ENCODE measurements around the gene C1QL1. TPM values are rescaled to one million over a fixed set of nuclear protein-coding genes. Genes with fewer than 3 reads are reported as not detected.

The C1QL1 gene
- total and polyA plus RNA-seq, 2 of the 13 experiments (the other 11 are each of a cell fraction or from before 2014, with no cell fraction given) = 0.11 TPM

GRCh38 chr17:44981221-44981968 lies 13.3 kb upstream of the C1QL1 start (continued):
- TF ChIP-seq, protein P1, sequence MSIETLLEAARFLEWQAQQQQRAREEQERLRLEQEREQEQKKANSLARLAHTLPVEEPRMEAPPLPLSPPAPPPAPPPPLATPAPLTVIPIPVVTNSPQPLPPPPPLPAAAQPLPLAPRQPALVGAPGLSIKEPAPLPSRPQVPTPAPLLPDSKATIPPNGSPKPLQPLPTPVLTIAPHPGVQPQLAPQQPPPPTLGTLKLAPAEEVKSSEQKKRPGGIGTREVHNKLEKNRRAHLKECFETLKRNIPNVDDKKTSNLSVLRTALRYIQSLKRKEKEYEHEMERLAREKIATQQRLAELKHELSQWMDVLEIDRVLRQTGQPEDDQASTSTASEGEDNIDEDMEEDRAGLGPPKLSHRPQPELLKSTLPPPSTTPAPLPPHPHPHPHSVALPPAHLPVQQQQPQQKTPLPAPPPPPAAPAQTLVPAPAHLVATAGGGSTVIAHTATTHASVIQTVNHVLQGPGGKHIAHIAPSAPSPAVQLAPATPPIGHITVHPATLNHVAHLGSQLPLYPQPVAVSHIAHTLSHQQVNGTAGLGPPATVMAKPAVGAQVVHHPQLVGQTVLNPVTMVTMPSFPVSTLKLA (IDR thresholded peaks at IDR 0.05) = no peak
- TF ChIP-seq ZBTB43 (CRISPR knock-in tag; conservative IDR thresholded peaks at IDR 0.05) = no peak
- no peak for TF ChIP-seq SNAPC5 (CRISPR knock-in tag; IDR thresholded peaks at IDR 0.05; ENCODE audit: borderline replicate concordance)
- peak; percentile 28 for TF ChIP-seq FOXJ3 (CRISPR knock-in tag; IDR thresholded peaks at IDR 0.05; ENCODE audit: borderline replicate concordance)
- TF ChIP-seq MAFG (CRISPR knock-in tag; IDR thresholded peaks at IDR 0.05) = no peak
- TF ChIP-seq MATR3 (CRISPR knock-in tag; IDR thresholded peaks at IDR 0.05) = no peak
- no peak; the same call in 1 of the 2 replicates for TF ChIP-seq FOXO1 (CRISPR knock-in tag; IDR thresholded peaks at IDR 0.05)
- no peak for TF ChIP-seq GTF3A (CRISPR knock-in tag; conservative IDR thresholded peaks at IDR 0.05)
- no peak for TF ChIP-seq ZNF678 (CRISPR knock-in tag; IDR thresholded peaks at IDR 0.05)
- TF ChIP-seq, protein P2, sequence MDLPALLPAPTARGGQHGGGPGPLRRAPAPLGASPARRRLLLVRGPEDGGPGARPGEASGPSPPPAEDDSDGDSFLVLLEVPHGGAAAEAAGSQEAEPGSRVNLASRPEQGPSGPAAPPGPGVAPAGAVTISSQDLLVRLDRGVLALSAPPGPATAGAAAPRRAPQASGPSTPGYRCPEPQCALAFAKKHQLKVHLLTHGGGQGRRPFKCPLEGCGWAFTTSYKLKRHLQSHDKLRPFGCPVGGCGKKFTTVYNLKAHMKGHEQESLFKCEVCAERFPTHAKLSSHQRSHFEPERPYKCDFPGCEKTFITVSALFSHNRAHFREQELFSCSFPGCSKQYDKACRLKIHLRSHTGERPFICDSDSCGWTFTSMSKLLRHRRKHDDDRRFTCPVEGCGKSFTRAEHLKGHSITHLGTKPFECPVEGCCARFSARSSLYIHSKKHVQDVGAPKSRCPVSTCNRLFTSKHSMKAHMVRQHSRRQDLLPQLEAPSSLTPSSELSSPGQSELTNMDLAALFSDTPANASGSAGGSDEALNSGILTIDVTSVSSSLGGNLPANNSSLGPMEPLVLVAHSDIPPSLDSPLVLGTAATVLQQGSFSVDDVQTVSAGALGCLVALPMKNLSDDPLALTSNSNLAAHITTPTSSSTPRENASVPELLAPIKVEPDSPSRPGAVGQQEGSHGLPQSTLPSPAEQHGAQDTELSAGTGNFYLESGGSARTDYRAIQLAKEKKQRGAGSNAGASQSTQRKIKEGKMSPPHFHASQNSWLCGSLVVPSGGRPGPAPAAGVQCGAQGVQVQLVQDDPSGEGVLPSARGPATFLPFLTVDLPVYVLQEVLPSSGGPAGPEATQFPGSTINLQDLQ (CRISPR knock-in tag; IDR thresholded peaks at IDR 0.05) = no peak
- TF ChIP-seq ZNF768 (CRISPR knock-in tag; IDR thresholded peaks at IDR 0.05) = no peak
- no peak for TF ChIP-seq NR1H2 (CRISPR knock-in tag; IDR thresholded peaks at IDR 0.05; ENCODE audit: borderline replicate concordance, low read depth)
- TF ChIP-seq SNAI1 (CRISPR knock-in tag; IDR thresholded peaks at IDR 0.05; ENCODE audit: borderline replicate concordance) = no peak
- TF ChIP-seq THAP8 (CRISPR knock-in tag; IDR thresholded peaks at IDR 0.05; ENCODE audit: borderline replicate concordance) = no peak
- TF ChIP-seq MED13 (CRISPR knock-in tag; IDR thresholded peaks at IDR 0.05) = no peak
- TF ChIP-seq ZKSCAN1 (IDR thresholded peaks at IDR 0.05; ENCODE audit: low read length) = peak; percentile 91
- TF ChIP-seq, protein P3, sequence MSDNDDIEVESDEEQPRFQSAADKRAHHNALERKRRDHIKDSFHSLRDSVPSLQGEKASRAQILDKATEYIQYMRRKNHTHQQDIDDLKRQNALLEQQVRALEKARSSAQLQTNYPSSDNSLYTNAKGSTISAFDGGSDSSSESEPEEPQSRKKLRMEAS (IDR thresholded peaks at IDR 0.05) = no peak
- TF ChIP-seq ZNF101 (CRISPR knock-in tag; IDR thresholded peaks at IDR 0.05; ENCODE audit: borderline replicate concordance, low read depth) = no peak
- TF ChIP-seq ZBTB21 (CRISPR knock-in tag; IDR thresholded peaks at IDR 0.05) = peak; percentile 37; the same call in 1 of the 2 replicates
- TF ChIP-seq PAXIP1 (CRISPR knock-in tag; conservative IDR thresholded peaks at IDR 0.05) = peak; percentile 55

Measured in HepG2 (cell line).